HG03439 (cell line): ENCODE data around the gene SRGAP1.

ENCODE experiments used
- ATAC-seq: cut with Tn5 transposase; IDR thresholded peaks from one replicate; pipeline ENCODE4 v1.9.1; 2021; ENCODE audit warnings: mild to moderate bottlenecking, moderate library complexity; ENCODE audit not compliant: unreplicated experiment

SRGAP1 gene

GRCh38 chr12:63929426-63929825 is 84.9 kb downstream of the SRGAP1 start:
- ATAC-seq: no peak

- no peak for ATAC-seq
Observed at GRCh38 chr12:63930971-63931370, 86.5 kb downstream of the SRGAP1 start.

GRCh38 chr12:63931703-63932102 is 87.2 kb downstream of the SRGAP1 start:
- ATAC-seq: no peak

DNA sequence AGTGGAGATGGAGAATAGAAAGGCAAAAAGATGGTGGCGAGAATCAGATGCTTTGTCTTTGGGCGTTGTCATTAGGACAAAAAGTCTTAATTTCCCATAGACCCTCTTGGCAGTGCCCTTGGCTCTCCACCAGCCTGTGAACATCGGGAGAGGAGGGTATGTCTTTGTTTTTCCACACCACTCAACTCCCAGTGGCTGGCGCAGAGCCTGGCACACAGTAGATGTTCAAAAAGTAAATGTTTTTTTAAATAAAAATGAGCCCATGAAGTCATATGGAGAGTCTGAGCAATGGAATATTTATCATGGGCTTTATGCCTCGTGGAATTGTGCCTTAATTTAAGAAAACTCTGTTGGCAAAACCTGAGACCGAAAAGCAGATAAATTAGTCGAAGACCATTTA is 90.4 kb downstream of the SRGAP1 start:
- no peak for ATAC-seq

DNA sequence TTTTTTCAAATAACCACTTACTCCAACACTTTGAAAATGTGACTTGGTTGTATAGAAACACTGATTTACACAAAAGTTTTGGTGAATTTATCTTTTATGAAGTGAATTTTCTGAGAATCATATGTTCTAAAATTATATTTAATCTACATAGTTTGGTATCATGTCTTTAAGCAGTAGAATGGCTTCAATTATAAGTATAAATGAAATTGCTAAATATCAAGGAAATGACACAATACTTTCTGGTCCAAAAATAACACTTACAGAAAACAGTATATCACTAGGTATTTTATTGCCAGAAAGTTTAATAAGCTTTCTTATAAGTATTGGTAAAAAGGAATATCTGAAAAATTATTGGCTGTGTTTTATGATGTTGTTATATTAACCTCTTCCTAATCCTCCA is 90.9 kb downstream of the SRGAP1 start:
- no peak for ATAC-seq

DNA sequence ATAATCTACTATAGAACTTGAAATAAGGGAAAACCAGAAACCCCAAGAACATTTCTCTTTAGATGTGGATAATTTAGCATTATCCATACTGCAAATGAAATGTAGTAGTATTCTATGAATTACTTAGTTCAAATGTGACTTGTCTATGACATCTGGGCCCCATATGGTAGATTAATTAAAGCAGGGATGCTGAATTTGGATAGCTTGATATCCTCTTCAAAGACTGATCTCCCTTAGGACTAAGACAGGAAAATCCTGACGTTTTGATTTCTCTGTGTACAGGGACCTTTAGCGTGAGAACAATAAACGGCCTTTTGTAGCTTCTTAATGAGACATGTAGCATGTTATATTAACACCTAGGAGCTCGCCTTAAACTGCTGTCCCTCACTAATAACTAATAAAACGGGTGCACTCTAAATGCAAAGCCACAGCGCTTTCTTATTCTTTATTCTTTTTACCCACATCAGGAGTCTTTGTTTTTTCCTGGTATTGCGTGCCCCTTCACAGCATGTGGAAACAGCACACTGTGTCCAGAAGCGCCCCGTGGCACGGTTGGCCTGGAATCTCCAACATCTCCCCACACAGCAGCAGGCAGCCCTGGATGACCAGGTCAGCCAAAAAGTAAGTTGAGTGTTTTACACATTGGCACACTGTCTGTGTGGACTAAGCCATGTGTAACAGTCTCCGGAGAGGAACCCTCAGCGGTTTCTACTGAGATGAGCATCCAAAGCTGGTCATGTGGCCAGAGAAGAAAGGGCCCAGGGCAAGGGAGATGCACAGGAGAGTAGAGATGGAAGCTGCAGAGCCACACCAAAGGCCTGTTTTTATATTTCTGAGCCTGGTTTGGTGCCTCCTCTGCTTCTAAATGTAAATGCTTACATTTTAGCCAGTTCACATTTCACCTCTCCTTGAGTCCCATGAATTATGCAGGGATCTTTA is 93.1 kb downstream of the SRGAP1 start:
- no peak for ATAC-seq

- no peak for ATAC-seq
Observed at GRCh38 chr12:63940310-63941005, 96.0 kb downstream of the SRGAP1 start.

DNA sequence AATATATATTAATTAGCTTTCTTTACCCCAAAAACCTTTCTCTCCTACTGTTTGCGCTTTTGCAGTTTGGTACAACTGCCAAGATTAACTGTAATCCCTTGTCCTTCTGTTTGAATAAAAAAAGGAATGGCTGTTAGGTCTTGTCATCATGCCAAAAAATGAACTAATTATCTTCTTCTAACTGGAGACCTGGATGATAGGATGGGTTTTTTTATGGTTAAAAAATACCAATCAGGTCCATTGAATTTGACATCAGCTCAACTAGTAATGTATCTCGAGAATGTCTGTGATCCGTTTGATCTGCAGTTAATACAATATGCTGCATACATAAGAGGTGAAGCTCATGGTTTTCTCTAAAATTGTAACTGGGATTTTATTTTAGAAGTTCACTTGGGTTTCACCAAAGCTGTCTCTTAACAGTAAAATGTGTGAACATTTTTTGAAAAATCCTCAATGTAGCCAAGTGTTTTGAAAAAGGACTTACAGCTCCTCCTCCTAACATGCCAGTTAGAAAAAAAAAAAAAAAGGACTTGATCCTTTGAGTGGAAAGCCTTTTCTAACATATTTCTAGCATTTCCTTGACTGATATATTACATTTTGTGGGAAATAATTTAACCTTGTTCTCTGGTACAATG is 96.8 kb downstream of the SRGAP1 start:
- no peak for ATAC-seq

- no peak for ATAC-seq
Observed at GRCh38 chr12:63941879-63942278, 97.4 kb downstream of the SRGAP1 start.

- ATAC-seq: no peak
Observed at GRCh38 chr12:63942464-63943241, 98.2 kb downstream of the SRGAP1 start.

DNA sequence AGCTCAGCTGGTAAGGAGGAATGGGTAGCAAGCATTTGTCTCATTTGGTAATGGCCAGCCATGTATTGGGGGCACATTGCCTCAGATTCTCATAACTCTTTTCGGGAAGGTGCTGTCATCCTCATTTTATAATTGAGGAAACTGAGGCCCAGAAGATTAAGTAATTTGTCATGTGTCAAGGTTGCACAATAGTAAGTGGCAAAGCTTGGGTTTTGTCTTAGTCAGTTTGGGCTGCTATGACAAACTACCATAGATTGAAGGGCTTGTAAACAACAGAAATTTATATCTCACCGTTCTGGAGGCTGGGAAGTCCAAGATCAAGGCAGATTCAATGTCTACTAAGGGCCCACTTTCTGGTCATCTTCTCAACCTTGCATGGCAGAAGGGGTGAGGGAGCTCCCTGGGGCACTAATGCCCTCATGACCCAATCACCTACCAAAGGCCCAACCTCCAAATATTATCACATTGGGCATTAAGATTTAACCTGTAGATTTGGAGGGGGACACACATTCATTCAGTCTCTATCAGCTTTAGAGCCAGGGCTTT is 99.6 kb downstream of the SRGAP1 start:
- no peak for ATAC-seq

- ATAC-seq: no peak
Observed at GRCh38 chr12:63944586-63945228, 100.2 kb downstream of the SRGAP1 start.

GRCh38 chr12:63945777-63946176 is 101.3 kb downstream of the SRGAP1 start:
- ATAC-seq: no peak

DNA sequence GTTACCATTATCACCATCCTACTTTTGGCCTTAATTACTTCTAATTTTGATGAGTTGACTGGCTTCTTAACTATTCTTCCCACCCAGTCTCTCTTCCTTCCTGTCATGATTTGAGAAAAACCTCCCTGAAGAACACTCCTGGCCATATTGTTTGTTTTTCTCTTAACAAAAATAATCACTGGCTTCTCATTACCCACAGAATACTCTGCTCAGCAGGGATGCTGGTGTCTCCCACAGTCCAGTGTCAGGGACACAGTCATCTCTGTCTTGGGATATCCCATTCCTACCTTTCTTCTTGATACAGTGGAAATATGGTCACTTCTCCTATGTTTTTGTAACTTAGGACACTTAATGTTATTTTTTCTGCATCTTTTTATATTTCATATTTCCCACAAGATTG is 103.7 kb downstream of the SRGAP1 start:
- ATAC-seq: no peak

DNA sequence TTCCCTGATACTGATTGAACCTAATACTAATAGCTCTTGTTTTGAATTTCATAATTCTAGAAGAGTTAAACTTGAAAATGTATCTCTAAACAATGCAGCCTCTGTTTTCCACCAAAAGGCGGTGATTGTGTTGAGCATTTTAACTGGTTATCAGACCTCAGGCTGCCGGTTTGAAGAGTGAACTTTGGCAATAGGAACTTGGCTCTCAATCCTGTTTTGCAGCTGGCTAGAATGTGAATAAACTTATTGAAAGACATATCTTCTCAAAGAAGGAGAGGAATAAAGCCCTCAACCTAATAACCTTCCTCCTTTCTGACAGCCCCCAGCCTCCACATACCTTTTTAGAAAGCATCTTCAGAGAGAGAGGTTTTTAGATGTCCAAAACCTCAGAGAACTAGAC is 105.4 kb downstream of the SRGAP1 start:
- ATAC-seq: no peak

GRCh38 chr12:63952995-63953394 is 108.5 kb downstream of the SRGAP1 start:
- ATAC-seq: no peak

GRCh38 chr12:63955831-63956666 is 111.5 kb downstream of the SRGAP1 start:
- ATAC-seq: no peak

DNA sequence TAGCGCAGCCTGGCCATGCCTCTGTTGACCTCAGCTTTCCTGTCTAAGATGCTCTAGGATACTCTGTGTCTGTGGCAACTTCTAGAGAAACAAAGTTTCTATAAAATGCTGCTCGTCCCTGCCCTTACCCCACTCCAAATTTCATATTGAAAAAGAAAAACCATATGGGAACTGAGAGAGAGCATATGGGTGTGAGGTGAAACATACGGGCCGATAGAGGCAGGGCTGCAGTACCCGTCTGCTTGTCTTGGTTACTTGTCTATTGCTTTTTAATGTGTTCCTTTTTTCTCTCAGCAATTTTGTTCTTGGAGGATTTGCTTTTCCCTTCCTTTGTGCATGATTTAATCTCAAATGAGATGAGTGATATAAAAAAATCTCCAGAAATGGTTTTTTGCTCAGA is 113.0 kb downstream of the SRGAP1 start:
- ATAC-seq: no peak

DNA sequence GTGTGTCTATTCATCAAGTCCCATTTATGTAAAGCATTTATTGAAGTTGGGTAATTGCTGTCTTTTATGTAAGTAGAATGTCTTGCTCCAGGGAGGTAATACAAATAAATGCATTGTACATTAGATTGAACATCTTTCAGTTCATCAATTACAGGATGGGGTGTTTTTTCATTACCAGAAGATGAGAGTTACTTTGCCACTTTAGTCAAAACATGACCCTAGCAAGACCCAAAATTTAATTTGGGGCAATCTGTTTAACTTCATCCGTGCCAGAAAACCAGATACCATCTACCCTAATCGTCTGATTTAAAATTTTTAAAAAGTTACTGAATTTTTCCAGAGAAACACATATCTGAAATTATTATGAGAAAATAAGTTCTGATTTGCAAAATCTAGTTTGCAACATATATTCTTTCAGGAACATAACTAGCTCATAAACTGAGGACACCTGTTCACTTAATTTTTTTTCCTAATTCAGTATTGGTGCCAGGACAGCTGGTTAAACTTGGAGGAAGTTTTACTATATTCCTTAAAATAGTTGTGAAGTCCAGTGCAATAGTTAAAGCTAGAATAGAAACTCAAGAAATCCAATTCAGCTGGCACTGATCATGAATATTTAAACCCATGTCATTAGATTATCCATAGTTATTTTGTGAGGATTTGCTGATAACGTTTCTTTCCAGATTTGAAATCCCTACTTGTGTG is 114.5 kb downstream of the SRGAP1 start:
- no peak for ATAC-seq
